SU-DHL-6 (cell line): ENCODE measurements around the gene NAV2.

Experiments used
- H2AFZ ChIP-seq: fragments of 200-600 bp; sonication (generic); 2 replicates; pipeline ENCODE4 v1.6.1; 2014; ENCODE audit warnings: low read depth, mild to moderate bottlenecking, moderate library complexity, mixed read lengths, antibody characterized with exemption, low read length; ENCODE audit not compliant: severe bottlenecking
- H3F3A ChIP-seq: fragments of 200-600 bp; shearing (Covaris generic); 2 replicates; pipeline ENCODE4 v1.6.0; 2016; ENCODE audit warnings: antibody characterized with exemption, mild to moderate bottlenecking; ENCODE audit not compliant: insufficient read depth
- H3K27ac ChIP-seq: fragments of 200-600 bp; sonication (generic); 2 replicates; pipeline ENCODE4 v1.5.1; 2016; ENCODE audit warnings: low read depth, mild to moderate bottlenecking, low read length, moderate library complexity, mixed read lengths
- H3K27me3 ChIP-seq: fragments of 200-600 bp; sonication (generic), shearing (Covaris generic); 2 replicates; pipeline ENCODE4 v1.6.0; 2014; ENCODE audit warnings: mild to moderate bottlenecking, low read length
- H3K36me3 ChIP-seq: fragments of 200-600 bp; sonication (generic); 2 replicates; pipeline ENCODE4 v1.6.1; 2014; ENCODE audit warnings: mild to moderate bottlenecking, low read length, mixed read lengths
- H3K4me2 ChIP-seq: fragments of 300-600, 200-600 bp; shearing (Covaris generic), sonication (generic); 2 replicates; pipeline ENCODE4 v1.6.0; 2014; ENCODE audit warnings: low read length, low read depth, mild to moderate bottlenecking; ENCODE audit not compliant: poor library complexity, severe bottlenecking
- H3K4me3 ChIP-seq: fragments of 200-600 bp; sonication (generic); 2 replicates; pipeline ENCODE4 v1.5.1; 2014; ENCODE audit warnings: antibody characterized with exemption, low read length, mild to moderate bottlenecking, mixed read lengths; ENCODE audit not compliant: insufficient read depth, poor library complexity, severe bottlenecking
- H3K79me2 ChIP-seq: fragments of 200-600 bp; sonication (generic); 2 replicates; pipeline ENCODE4 v1.6.1; 2014; ENCODE audit warnings: mild to moderate bottlenecking, low read length, moderate library complexity; ENCODE audit not compliant: insufficient read depth
- H3K9ac ChIP-seq: fragments of 200-600 bp; sonication (generic); 2 replicates; pipeline ENCODE4 v1.7.0; 2014; ENCODE audit warnings: mild to moderate bottlenecking, low read length
- H3K9me2 ChIP-seq: fragments of 200-600 bp; sonication (generic); replicated peaks from 2 replicates; pipeline ENCODE4 v1.6.1; 2014; ENCODE audit warnings: low read length; ENCODE audit not compliant: insufficient read depth
- H3K9me3 ChIP-seq: fragments of 200-600 bp; sonication (generic); 2 replicates; pipeline ENCODE4 v1.6.1; 2014; ENCODE audit warnings: low read length, mixed read lengths; ENCODE audit not compliant: insufficient read depth
- H4K20me1 ChIP-seq: fragments of 200-600 bp; sonication (generic); 2 replicates; pipeline ENCODE4 v1.6.1; 2014; ENCODE audit warnings: low read depth, mild to moderate bottlenecking, antibody characterized with exemption, low read length, moderate library complexity, mixed read lengths
- EZH2phosphoT487 ChIP-seq: fragments of 200-600 bp; sonication (generic), shearing (Covaris generic); conservative IDR thresholded peaks from 2 replicates; pipeline ENCODE4 v1.6.1; 2018; ENCODE audit warnings: mild to moderate bottlenecking, antibody characterized with exemption, low read length, moderate library complexity, mixed read lengths
- TF ChIP-seq, protein P1 (sequence below): fragments of 200-600 bp; sonication (generic); IDR thresholded peaks from one replicate; pipeline ENCODE4 v1.5.1; 2017; ENCODE audit warnings: antibody characterized with exemption, mild to moderate bottlenecking, low read length, moderate library complexity; ENCODE audit not compliant: insufficient read depth, poor library complexity, severe bottlenecking

The NAV2 gene

DNA sequence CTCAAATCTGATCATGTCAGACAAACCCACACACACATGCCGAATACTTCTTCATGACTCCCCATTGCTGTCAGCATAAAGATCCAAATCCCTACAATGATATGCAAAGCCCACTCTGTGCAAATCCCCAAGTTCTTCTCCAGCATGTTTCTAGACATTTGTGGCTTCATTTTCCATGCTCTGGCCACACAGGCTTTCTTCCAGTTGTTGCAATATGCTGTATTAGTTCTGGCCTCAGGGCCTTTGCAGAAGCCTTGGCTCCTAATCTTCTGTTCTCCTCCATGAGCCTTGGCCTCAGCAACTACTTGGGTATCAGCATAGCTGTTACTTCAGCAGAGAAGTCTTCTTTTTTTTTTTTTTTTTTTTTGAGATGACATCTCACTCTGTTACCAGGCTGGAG lies 49.6 kb downstream of the NAV2 start:
- no peak overlapping the region for H3K9ac ChIP-seq
- 0 out of 2 replicates have a peak, but pooled peaks cover 2% of the 10 kb centered on the region for H3K27me3 ChIP-seq
- no peaks in the 10 kb centered on the region for H3K9me2 ChIP-seq
- no peak overlapping the region for H3K4me3 ChIP-seq
- H3K79me2 ChIP-seq = no peaks in the 10 kb centered on the region
- no peak overlapping the region for H2AFZ ChIP-seq
- H3K36me3 ChIP-seq = no peaks in the 10 kb centered on the region
- no peaks in the 10 kb centered on the region for H4K20me1 ChIP-seq
- no peak overlapping the region for H3K4me2 ChIP-seq
- no peak for TF ChIP-seq EZH2phosphoT487
- TF ChIP-seq, protein P1, sequence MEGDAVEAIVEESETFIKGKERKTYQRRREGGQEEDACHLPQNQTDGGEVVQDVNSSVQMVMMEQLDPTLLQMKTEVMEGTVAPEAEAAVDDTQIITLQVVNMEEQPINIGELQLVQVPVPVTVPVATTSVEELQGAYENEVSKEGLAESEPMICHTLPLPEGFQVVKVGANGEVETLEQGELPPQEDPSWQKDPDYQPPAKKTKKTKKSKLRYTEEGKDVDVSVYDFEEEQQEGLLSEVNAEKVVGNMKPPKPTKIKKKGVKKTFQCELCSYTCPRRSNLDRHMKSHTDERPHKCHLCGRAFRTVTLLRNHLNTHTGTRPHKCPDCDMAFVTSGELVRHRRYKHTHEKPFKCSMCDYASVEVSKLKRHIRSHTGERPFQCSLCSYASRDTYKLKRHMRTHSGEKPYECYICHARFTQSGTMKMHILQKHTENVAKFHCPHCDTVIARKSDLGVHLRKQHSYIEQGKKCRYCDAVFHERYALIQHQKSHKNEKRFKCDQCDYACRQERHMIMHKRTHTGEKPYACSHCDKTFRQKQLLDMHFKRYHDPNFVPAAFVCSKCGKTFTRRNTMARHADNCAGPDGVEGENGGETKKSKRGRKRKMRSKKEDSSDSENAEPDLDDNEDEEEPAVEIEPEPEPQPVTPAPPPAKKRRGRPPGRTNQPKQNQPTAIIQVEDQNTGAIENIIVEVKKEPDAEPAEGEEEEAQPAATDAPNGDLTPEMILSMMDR = no peak
- H3K9me3 ChIP-seq = no peaks in the 10 kb centered on the region
- H3F3A ChIP-seq = no peaks in the 10 kb centered on the region
- no peak overlapping the region for H3K27ac ChIP-seq

DNA sequence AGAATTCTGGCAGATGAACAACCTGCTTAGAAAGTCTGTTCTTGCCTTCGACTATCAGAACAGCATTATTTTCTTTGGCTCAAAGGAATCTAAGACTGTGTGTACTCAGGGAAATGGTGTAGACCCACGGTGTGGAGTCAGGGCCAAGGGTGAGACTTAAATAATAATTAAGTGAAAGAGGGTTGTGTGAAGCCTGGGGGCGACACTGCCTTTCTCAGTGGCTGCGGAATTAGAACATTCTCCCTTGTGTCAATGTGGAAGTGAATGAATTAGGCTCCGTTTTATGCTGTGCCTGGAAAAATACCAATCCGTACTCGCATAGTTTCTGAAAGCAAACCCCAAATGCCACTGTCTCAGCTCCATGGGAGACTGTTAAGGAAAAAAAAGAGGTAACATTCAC lies 50.7 kb downstream of the NAV2 start:
- no peak overlapping the region for H3K4me2 ChIP-seq
- H3K36me3 ChIP-seq = no peaks in the 10 kb centered on the region
- no peak for TF ChIP-seq EZH2phosphoT487
- TF ChIP-seq, protein P1 = no peak
- no peak overlapping the region for H3K27ac ChIP-seq
- no peaks in the 10 kb centered on the region for H3K9me2 ChIP-seq
- no peaks in the 10 kb centered on the region for H3F3A ChIP-seq
- 0 out of 2 replicates have a peak, but pooled peaks cover 2% of the 10 kb centered on the region for H3K27me3 ChIP-seq
- no peaks in the 10 kb centered on the region for H3K9me3 ChIP-seq
- no peaks in the 10 kb centered on the region for H4K20me1 ChIP-seq
- no peak overlapping the region for H2AFZ ChIP-seq
- no peaks in the 10 kb centered on the region for H3K79me2 ChIP-seq
- H3K9ac ChIP-seq = no peak overlapping the region
- no peak overlapping the region for H3K4me3 ChIP-seq

DNA sequence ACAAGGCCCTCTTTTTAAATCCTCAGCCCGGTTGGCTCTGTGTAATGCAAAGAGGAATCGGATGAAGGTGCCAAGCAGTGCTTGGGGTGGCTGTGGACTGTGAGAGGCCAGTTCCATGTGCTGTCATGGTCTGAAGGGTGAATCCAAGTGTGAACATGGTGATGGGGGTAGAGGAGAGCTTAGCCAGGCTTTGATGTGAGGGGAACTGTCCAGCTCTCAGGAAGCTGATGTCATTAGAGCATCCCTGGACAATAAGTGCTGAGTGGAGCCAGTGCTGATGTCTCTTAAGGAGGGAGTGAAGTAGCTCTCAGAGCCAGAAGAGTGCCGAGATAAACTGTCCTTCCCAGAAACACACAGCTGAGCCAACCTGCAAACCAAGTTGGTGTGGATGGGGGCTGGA lies 53.6 kb downstream of the NAV2 start:
- no peak overlapping the region for H3K9ac ChIP-seq
- H2AFZ ChIP-seq = no peak overlapping the region
- H3K4me3 ChIP-seq = no peak overlapping the region
- no peaks in the 10 kb centered on the region for H3F3A ChIP-seq
- H3K9me2 ChIP-seq = no peaks in the 10 kb centered on the region
- no peaks in the 10 kb centered on the region for H3K9me3 ChIP-seq
- 0 out of 2 replicates have a peak, but pooled peaks cover 2% of the 10 kb centered on the region for H3K27me3 ChIP-seq
- H4K20me1 ChIP-seq = no peaks in the 10 kb centered on the region
- TF ChIP-seq EZH2phosphoT487 = no peak
- TF ChIP-seq, protein P1 = no peak
- H3K36me3 ChIP-seq = no peaks in the 10 kb centered on the region
- H3K4me2 ChIP-seq = no peak overlapping the region
- no peak overlapping the region for H3K27ac ChIP-seq
- no peaks in the 10 kb centered on the region for H3K79me2 ChIP-seq
